Naive B cell (primary cell): Measurements from ENCODE around the gene LEKR1. TPM values are rescaled to one million over a fixed set of nuclear protein-coding genes. Genes with fewer than 3 reads are reported as not detected.

Experiments used
- ATAC-seq, 2 donors: fragments of 150-1000 bp; cut with Tn5 transposase; 2 replicates each; pipeline ENCODE4 v1.10.0; 2021; ENCODE audit warnings: low read depth in 2 of 2, mild to moderate bottlenecking in 2 of 2, moderate library complexity in 2 of 2
- DNase-seq: peaks from one replicate; pipeline ENCODE4 v3.0.0; 2022
- H3K27ac Mint-ChIP-seq, 6 donors: one replicate each; pipeline ENCODE4 v1.8.0; 2020 to 2022; ENCODE audit warnings: mild to moderate bottlenecking in 6 of 6, mixed read lengths in 6 of 6, moderate library complexity in 5 of 6, inconsistent platforms in 2 of 6
- H3K27me3 Mint-ChIP-seq, 3 donors: one replicate each; pipeline ENCODE4 v1.8.0; 2021 to 2022; ENCODE audit warnings: mixed read lengths in 3 of 3, mild to moderate bottlenecking in 1 of 3
- H3K36me3 Mint-ChIP-seq, 2 donors: one replicate each; pipeline ENCODE4 v1.8.0; 2020 to 2022; ENCODE audit warnings: mixed read lengths in 2 of 2, inconsistent platforms in 1 of 2, mild to moderate bottlenecking in 1 of 2
- H3K4me1 Mint-ChIP-seq, 3 donors: one replicate each; pipeline ENCODE4 v1.8.0; 2020 to 2022; ENCODE audit warnings: mixed read lengths in 3 of 3, inconsistent platforms in 1 of 3, mild to moderate bottlenecking in 1 of 3, moderate library complexity in 1 of 3
- H3K4me3 Mint-ChIP-seq, 8 donors: one replicate each; pipeline ENCODE4 v1.8.0; 2020 to 2022; ENCODE audit warnings: mild to moderate bottlenecking in 8 of 8, mixed read lengths in 8 of 8, moderate library complexity in 8 of 8, inconsistent platforms in 2 of 8
- H3K9me3 Mint-ChIP-seq, 7 donors: one replicate each; pipeline ENCODE4 v1.8.0; 2020 to 2022; ENCODE audit warnings: mixed read lengths in 7 of 7, mild to moderate bottlenecking in 5 of 7, inconsistent platforms in 2 of 7, moderate library complexity in 1 of 7
- polyA plus RNA-seq, 6 donors: library from polyadenylated mRNA; unstranded; fragments of 300-500 nt; fragmentation: Illumina TruSeq; gene quantifications; one replicate each; pipeline ENCODE4 v1.2.3, GENCODE V29; 2021; ENCODE audit warnings: low read depth in 6 of 6

Gene LEKR1
- polyA plus RNA-seq, 6 donors from 2014 or later = 1.9 to 12.3 (median 4.8) TPM; not detected in 1

- Mint-ChIP-seq H3K27me3 (peaks cover 5 to 14% (median 7%) of the 10 kb centered on the region in 3 donors), H3K36me3 (no peaks in the 10 kb centered on the region), H3K4me1 (peaks cover 29 to 31% (median 30%) of the 10 kb centered on the region in 3 donors), H3K4me3 (no peak overlapping the region), H3K9me3 (no peaks in the 10 kb centered on the region), H3K27ac (no peak overlapping the region)
- no peak for DNase-seq
- ATAC-seq = no peak
Measured at GRCh38 chr3:157069846-157070677, 243.9 kb downstream of the LEKR1 start.

GRCh38 chr3:157070678-157070999 lies 244.5 kb downstream of the LEKR1 start:
- no peaks in the 10 kb centered on the region for H3K36me3 Mint-ChIP-seq
- no peak for ATAC-seq
- no peak for DNase-seq
- H3K9me3 Mint-ChIP-seq = no peaks in the 10 kb centered on the region
- peaks cover 25 to 27% (median 26%) of the 10 kb centered on the region in 3 donors for H3K4me1 Mint-ChIP-seq
- H3K27me3 Mint-ChIP-seq = peaks cover 5 to 14% (median 7%) of the 10 kb centered on the region in 3 donors
- no peak overlapping the region for H3K4me3 Mint-ChIP-seq
- no peak overlapping the region for H3K27ac Mint-ChIP-seq

- Mint-ChIP-seq H3K27me3 (peaks cover 5 to 14% (median 7%) of the 10 kb centered on the region in 3 donors), H3K4me3 (no peak overlapping the region), H3K9me3 (no peaks in the 10 kb centered on the region), H3K27ac (peak overlapping the region in 3 of 6 donors; percentile 4 to 90 (median 35)), H3K4me1 (peaks cover 14 to 17% (median 15%) of the 10 kb centered on the region in 3 donors), H3K36me3 (no peaks in the 10 kb centered on the region)
- no peak for DNase-seq
- ATAC-seq = no peak
Measured at GRCh38 chr3:157071744-157072525, 245.8 kb downstream of the LEKR1 start.

GRCh38 chr3:157073810-157074209 lies 247.7 kb downstream of the LEKR1 start:
- Mint-ChIP-seq H3K27ac (peak overlapping the region in 1 of 6 donors; percentile 49), H3K9me3 (no peaks in the 10 kb centered on the region), H3K27me3 (peaks cover 5 to 14% (median 7%) of the 10 kb centered on the region in 3 donors), H3K4me3 (no peak overlapping the region), H3K4me1 (peaks cover 5 to 6% (median 6%) of the 10 kb centered on the region in 3 donors), H3K36me3 (no peaks in the 10 kb centered on the region)
- ATAC-seq (no peak), DNase-seq (no peak)

GRCh38 chr3:157074490-157074889 lies 248.3 kb downstream of the LEKR1 start:
- ATAC-seq (no peak), DNase-seq (no peak)
- Mint-ChIP-seq H3K27me3 (peaks cover 5 to 14% (median 7%) of the 10 kb centered on the region in 3 donors), H3K27ac (no peak overlapping the region), H3K9me3 (no peaks in the 10 kb centered on the region), H3K36me3 (no peaks in the 10 kb centered on the region), H3K4me1 (peaks cover 5 to 6% (median 6%) of the 10 kb centered on the region in 3 donors), H3K4me3 (no peak overlapping the region)

- H3K4me1 Mint-ChIP-seq = peaks cover 5 to 6% (median 6%) of the 10 kb centered on the region in 3 donors
- H3K27ac Mint-ChIP-seq = peak overlapping the region in 1 of 6 donors; percentile 42
- no peak for DNase-seq
- no peak overlapping the region for H3K4me3 Mint-ChIP-seq
- no peaks in the 10 kb centered on the region for H3K9me3 Mint-ChIP-seq
- H3K27me3 Mint-ChIP-seq = peaks cover 5 to 14% (median 7%) of the 10 kb centered on the region in 3 donors
- no peak for ATAC-seq
- no peaks in the 10 kb centered on the region for H3K36me3 Mint-ChIP-seq
Measured at GRCh38 chr3:157074981-157075380, 248.8 kb downstream of the LEKR1 start.

- Mint-ChIP-seq H3K4me1 (peaks cover 5 to 6% (median 6%) of the 10 kb centered on the region in 3 donors), H3K4me3 (no peak overlapping the region), H3K9me3 (no peaks in the 10 kb centered on the region), H3K27me3 (peaks cover 5 to 14% (median 7%) of the 10 kb centered on the region in 3 donors), H3K27ac (no peak overlapping the region), H3K36me3 (no peaks in the 10 kb centered on the region)
- DNase-seq (no peak), ATAC-seq (no peak)
Measured at GRCh38 chr3:157075693-157076420, 249.7 kb downstream of the LEKR1 start.

- Mint-ChIP-seq H3K36me3 (no peaks in the 10 kb centered on the region), H3K27me3 (peaks cover 0 to 7% (median 6%) of the 10 kb centered on the region in 3 donors), H3K4me1 (peaks cover 7 to 13% (median 11%) of the 10 kb centered on the region in 3 donors), H3K4me3 (no peak overlapping the region), H3K9me3 (no peaks in the 10 kb centered on the region), H3K27ac (no peak overlapping the region)
- no peak for DNase-seq
- no peak for ATAC-seq
Measured at GRCh38 chr3:157077565-157077991, 251.4 kb downstream of the LEKR1 start.

- no peak overlapping the region for H3K4me3 Mint-ChIP-seq
Measured at GRCh38 chr3:157078131-157078810, 252.1 kb downstream of the LEKR1 start.

GRCh38 chr3:157078811-157079185 lies 252.6 kb downstream of the LEKR1 start:
- peak overlapping the region in 1 of 8 donors; percentile 43 for H3K4me3 Mint-ChIP-seq
- no peak for ATAC-seq
- no peaks in the 10 kb centered on the region for H3K9me3 Mint-ChIP-seq
- no peaks in the 10 kb centered on the region for H3K36me3 Mint-ChIP-seq
- no peak for DNase-seq
- peak overlapping the region in 1 of 6 donors; percentile 42 for H3K27ac Mint-ChIP-seq
- peaks cover under 1 to 9% (median 5%) of the 10 kb centered on the region in 3 donors for H3K27me3 Mint-ChIP-seq
- H3K4me1 Mint-ChIP-seq = peaks cover 7 to 13% (median 11%) of the 10 kb centered on the region in 3 donors

More at GRCh38 chr3:157078131-157078810, 252.1 kb downstream of the LEKR1 start:
- Mint-ChIP-seq H3K36me3 (no peaks in the 10 kb centered on the region), H3K9me3 (no peaks in the 10 kb centered on the region), H3K4me1 (peaks cover 7 to 13% (median 11%) of the 10 kb centered on the region in 3 donors), H3K27me3 (peaks cover 5 to 7% (median 5%) of the 10 kb centered on the region in 3 donors), H3K27ac (no peak overlapping the region)
- DNase-seq = no peak
- ATAC-seq = no peak

GRCh38 chr3:157079676-157080369 lies 253.7 kb downstream of the LEKR1 start:
- ATAC-seq (no peak), DNase-seq (no peak)
- peak overlapping the region in 2 of 6 donors; percentile 34 to 55 for H3K27ac Mint-ChIP-seq
- peaks cover 0 to 9% (median 0%) of the 10 kb centered on the region in 3 donors for H3K27me3 Mint-ChIP-seq
- H3K4me3 Mint-ChIP-seq = no peak overlapping the region
- no peaks in the 10 kb centered on the region for H3K9me3 Mint-ChIP-seq
- peaks cover 7 to 13% (median 11%) of the 10 kb centered on the region in 3 donors for H3K4me1 Mint-ChIP-seq
- H3K36me3 Mint-ChIP-seq = no peaks in the 10 kb centered on the region

- peak; percentile 86 to 95 for ATAC-seq
- peaks cover 0 to 9% (median 5%) of the 10 kb centered on the region in 3 donors for H3K27me3 Mint-ChIP-seq
Measured at GRCh38 chr3:157081626-157082210, 255.6 kb downstream of the LEKR1 start.

More at GRCh38 chr3:157081626-157082210, 255.6 kb downstream of the LEKR1 start:
- Mint-ChIP-seq H3K27ac (peak overlapping the region; percentile 33 to 91 (median 74)), H3K4me3 (peak overlapping the region in 2 of 8 donors; percentile 4 to 23), H3K9me3 (no peaks in the 10 kb centered on the region), H3K36me3 (no peaks in the 10 kb centered on the region), H3K4me1 (peaks cover 7 to 13% (median 11%) of the 10 kb centered on the region in 3 donors)
- peak; percentile 81 for DNase-seq
